ENCODE measurements around the gene FAT2.

GRCh38 chr5:151578326-151579025 lies 12.7 kb downstream of the FAT2 start:
- TF ChIP-seq CTCF (conservative IDR thresholded peaks at IDR 0.05) (no peak), EZH2 (IDR thresholded peaks at IDR 0.05; ENCODE audit: low read depth) (no peak)

Measured in PC-9 (cell line).